ENCODE results near the gene SLC30A4.
A peak's percentile ranks its signal among the peaks of the same experiment; 100 is the strongest.

The SLC30A4 gene

DNA sequence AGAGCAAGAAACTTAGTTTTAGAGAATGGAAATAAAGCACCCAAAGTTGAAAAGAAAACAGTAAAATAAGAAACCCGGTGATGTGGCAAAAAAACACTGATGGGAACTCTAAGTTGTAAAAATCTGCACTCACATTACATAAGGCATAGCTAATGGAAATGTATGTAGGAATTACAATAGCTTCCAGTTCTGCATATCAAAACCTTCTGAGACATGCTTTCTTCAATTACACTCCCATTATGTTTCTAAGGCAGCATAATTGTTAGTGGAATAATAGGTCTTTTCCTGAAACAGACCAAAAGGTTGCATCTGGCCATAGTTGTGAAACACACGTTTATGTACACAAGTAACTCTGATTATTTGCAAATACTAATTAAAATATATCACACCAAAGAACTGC, 41.4 kb downstream of the SLC30A4 start:
- DNase-seq, result no peak
- no peak overlapping the region for H3K4me3 Mint-ChIP-seq
- H3K9me3 Mint-ChIP-seq, result no peaks in the 10 kb centered on the region
- no peaks in the 10 kb centered on the region for H3K36me3 Mint-ChIP-seq (ENCODE audit: low read depth)
- H3K27ac Mint-ChIP-seq, result no peak overlapping the region
- TF ChIP-seq, protein P1, sequence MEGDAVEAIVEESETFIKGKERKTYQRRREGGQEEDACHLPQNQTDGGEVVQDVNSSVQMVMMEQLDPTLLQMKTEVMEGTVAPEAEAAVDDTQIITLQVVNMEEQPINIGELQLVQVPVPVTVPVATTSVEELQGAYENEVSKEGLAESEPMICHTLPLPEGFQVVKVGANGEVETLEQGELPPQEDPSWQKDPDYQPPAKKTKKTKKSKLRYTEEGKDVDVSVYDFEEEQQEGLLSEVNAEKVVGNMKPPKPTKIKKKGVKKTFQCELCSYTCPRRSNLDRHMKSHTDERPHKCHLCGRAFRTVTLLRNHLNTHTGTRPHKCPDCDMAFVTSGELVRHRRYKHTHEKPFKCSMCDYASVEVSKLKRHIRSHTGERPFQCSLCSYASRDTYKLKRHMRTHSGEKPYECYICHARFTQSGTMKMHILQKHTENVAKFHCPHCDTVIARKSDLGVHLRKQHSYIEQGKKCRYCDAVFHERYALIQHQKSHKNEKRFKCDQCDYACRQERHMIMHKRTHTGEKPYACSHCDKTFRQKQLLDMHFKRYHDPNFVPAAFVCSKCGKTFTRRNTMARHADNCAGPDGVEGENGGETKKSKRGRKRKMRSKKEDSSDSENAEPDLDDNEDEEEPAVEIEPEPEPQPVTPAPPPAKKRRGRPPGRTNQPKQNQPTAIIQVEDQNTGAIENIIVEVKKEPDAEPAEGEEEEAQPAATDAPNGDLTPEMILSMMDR (IDR thresholded peaks at IDR 0.05), result no peak
- H3K4me1 Mint-ChIP-seq, result peaks cover 46% of the 10 kb centered on the region
- H3K27me3 Mint-ChIP-seq (ENCODE audit: low read depth, poor library complexity), result no peaks in the 10 kb centered on the region

DNA sequence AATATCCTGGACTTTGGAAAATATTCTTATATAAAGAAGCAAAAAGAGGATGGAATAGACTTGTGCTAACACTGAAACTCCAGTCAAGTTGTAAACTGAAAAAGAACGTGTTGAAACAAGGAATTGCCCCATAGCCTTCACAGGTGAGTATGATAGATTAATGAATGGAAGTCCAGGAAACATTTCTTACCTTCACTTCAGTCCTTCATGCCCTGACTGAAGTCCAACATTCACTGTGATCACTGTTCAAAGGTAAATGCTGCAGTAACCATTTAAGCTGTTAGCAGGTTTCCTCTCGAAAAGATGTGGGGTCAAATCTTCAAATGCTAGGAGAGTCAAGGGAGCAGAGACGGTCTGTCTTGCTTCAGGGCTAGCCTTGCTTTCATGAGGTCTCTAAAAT, 46.1 kb downstream of the SLC30A4 start:
- no peaks in the 10 kb centered on the region for H3K36me3 Mint-ChIP-seq (ENCODE audit: low read depth)
- H3K4me3 Mint-ChIP-seq, result no peak overlapping the region
- H3K27me3 Mint-ChIP-seq (ENCODE audit: low read depth, poor library complexity), result peaks cover 4% of the 10 kb centered on the region
- TF ChIP-seq, protein P1 (IDR thresholded peaks at IDR 0.05), result no peak
- no peak for DNase-seq
- peaks cover 51% of the 10 kb centered on the region for H3K4me1 Mint-ChIP-seq
- no peaks in the 10 kb centered on the region for H3K9me3 Mint-ChIP-seq
- no peak overlapping the region for H3K27ac Mint-ChIP-seq

DNA sequence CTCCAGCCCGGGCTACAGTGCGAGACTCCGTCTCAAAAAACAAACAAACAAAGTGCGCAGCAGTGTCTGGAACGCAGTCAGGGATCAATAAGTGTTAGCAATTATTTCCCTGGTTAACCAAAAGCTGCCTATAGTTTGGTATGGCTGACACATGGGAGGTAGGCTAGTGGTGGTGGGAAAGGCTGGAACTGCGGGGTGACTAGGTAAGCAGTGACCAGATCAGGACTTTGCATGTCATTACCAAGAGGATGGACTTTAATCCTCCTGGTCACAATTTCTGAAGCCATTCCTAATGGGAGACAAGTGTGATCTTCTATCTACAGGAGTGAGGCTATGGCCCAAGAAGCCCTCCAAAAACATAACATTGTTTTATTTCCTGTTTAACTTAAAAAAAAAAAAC, 47.8 kb downstream of the SLC30A4 start:
- TF ChIP-seq, protein P1 (IDR thresholded peaks at IDR 0.05), result no peak
- peaks cover 45% of the 10 kb centered on the region for H3K4me1 Mint-ChIP-seq
- H3K27me3 Mint-ChIP-seq (ENCODE audit: low read depth, poor library complexity), result peaks cover 8% of the 10 kb centered on the region
- DNase-seq, result no peak
- no peak overlapping the region for H3K27ac Mint-ChIP-seq
- H3K9me3 Mint-ChIP-seq, result no peaks in the 10 kb centered on the region
- H3K4me3 Mint-ChIP-seq, result no peak overlapping the region
- H3K36me3 Mint-ChIP-seq (ENCODE audit: low read depth), result no peaks in the 10 kb centered on the region

DNA sequence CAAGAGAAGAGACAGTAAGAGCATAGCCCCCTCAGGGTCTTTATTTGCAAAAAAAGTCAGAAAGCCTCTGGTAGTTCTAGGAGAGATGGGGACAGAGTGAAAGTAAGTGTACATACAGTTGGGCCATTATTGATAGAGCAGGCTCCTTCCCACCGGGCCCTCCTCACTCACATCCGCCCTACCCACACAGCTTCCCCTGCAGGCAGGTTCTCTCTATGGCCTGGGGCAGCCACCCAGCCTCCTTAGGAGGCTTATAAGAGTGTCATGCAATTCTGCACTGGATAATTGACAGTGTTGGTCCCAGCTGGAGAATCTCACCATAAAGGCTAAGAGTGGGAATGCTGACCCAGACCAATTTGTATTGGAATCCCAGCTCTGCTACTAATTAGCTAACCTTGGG, 49.5 kb downstream of the SLC30A4 start:
- Mint-ChIP-seq H3K27ac (peak overlapping the region; percentile 15), H3K36me3 (ENCODE audit: low read depth) (no peaks in the 10 kb centered on the region), H3K9me3 (no peaks in the 10 kb centered on the region), H3K27me3 (ENCODE audit: low read depth, poor library complexity) (peaks cover 13% of the 10 kb centered on the region), H3K4me3 (no peak overlapping the region), H3K4me1 (peaks cover 52% of the 10 kb centered on the region)
- TF ChIP-seq, protein P1 (IDR thresholded peaks at IDR 0.05), result no peak
- no peak for DNase-seq

DNA sequence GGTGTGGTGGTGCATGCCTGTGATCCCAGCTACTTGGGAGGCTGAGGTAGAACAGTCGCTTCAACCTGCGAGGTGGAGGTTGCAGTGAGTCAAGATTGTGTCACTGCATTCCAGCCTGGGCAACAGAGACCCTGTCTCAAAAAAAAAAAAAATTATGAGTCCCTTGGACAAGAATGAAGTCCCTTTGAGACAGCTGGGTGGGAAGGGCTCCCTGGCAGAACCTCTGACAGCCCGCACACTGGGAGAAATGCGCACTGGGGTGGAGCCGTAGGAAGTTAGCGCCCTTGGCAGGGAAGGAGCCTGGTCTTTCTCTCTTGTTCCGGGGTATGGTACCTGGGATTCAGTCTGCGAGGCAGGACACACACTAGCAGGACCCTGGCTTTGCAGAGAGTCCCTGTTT, 51.4 kb downstream of the SLC30A4 start:
- Mint-ChIP-seq H3K36me3 (ENCODE audit: low read depth) (no peaks in the 10 kb centered on the region), H3K4me3 (no peak overlapping the region), H3K27ac (no peak overlapping the region), H3K4me1 (peaks cover 49% of the 10 kb centered on the region), H3K9me3 (no peaks in the 10 kb centered on the region), H3K27me3 (ENCODE audit: low read depth, poor library complexity) (peaks cover 16% of the 10 kb centered on the region)
- TF ChIP-seq, protein P1 (IDR thresholded peaks at IDR 0.05), result no peak
- DNase-seq, result no peak

DNA sequence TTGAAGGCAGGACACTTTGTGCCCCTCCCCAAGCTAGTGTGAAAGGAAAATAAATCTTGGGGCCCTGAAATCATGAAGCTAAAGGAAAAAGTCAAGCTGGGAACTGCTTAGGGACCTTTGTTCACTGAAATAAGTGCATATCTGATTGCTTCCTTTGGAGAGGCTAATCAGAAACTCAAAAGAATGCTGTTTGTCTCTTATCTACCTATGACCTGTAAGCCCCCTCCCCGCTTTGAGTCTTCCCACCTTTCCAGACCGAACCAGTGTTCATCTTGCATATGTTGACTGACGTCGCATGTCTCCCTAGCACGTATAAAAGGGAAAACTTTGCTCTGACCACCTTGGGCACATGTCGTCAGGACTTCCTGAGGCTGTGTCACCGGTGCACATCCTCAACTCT, 53.1 kb downstream of the SLC30A4 start:
- H3K9me3 Mint-ChIP-seq, result no peaks in the 10 kb centered on the region
- H3K27ac Mint-ChIP-seq, result no peak overlapping the region
- peaks cover 22% of the 10 kb centered on the region for H3K27me3 Mint-ChIP-seq (ENCODE audit: low read depth, poor library complexity)
- H3K4me3 Mint-ChIP-seq, result no peak overlapping the region
- H3K4me1 Mint-ChIP-seq, result peaks cover 51% of the 10 kb centered on the region
- no peak for DNase-seq
- H3K36me3 Mint-ChIP-seq (ENCODE audit: low read depth), result no peaks in the 10 kb centered on the region
- TF ChIP-seq, protein P1 (IDR thresholded peaks at IDR 0.05), result no peak

All from nephron progenitor cell (in vitro differentiated cells).